Ishikawa (cell line): ENCODE measurements around the gene DYNC1I1.

ENCODE experiments used
- CEBPB ChIP-seq: IDR thresholded peaks from 2 replicates; pipeline ENCODE4 v1.6.1; 2012
- CREB1 ChIP-seq: IDR thresholded peaks from 2 replicates; pipeline ENCODE4 v1.6.1; 2012; ENCODE audit warnings: low read depth
- EGR1 ChIP-seq: IDR thresholded peaks from 2 replicates; pipeline ENCODE4 v1.6.1; 2012
- EP300 ChIP-seq: IDR thresholded peaks from 2 replicates; pipeline ENCODE4 v1.6.1; 2012; ENCODE audit warnings: borderline replicate concordance
- FOXM1 ChIP-seq: IDR thresholded peaks from 2 replicates; pipeline ENCODE4 v1.6.1; 2012; ENCODE audit warnings: low read depth, borderline replicate concordance
- MAX ChIP-seq: IDR thresholded peaks from 2 replicates; pipeline ENCODE4 v1.6.1; 2012
- NFIC ChIP-seq: IDR thresholded peaks from 2 replicates; pipeline ENCODE4 v1.6.1; 2012
- RAD21 ChIP-seq: IDR thresholded peaks from 2 replicates; pipeline ENCODE4 v1.6.1; 2012; ENCODE audit warnings: low read depth
- REST ChIP-seq: IDR thresholded peaks from 2 replicates; pipeline ENCODE4 v1.6.1; 2012; ENCODE audit warnings: low read depth, mild to moderate bottlenecking
- TAF1 ChIP-seq: IDR thresholded peaks from 2 replicates; pipeline ENCODE4 v1.6.1; 2012; ENCODE audit warnings: low read depth, mild to moderate bottlenecking
- TCF12 ChIP-seq: IDR thresholded peaks from 2 replicates; pipeline ENCODE4 v1.6.1; 2012; ENCODE audit warnings: low read depth
- TEAD4 ChIP-seq: IDR thresholded peaks from 2 replicates; pipeline ENCODE4 v1.6.1; 2012
- USF1 ChIP-seq: IDR thresholded peaks from 2 replicates; pipeline ENCODE4 v1.6.1; 2012
- YY1 ChIP-seq: IDR thresholded peaks from 2 replicates; pipeline ENCODE4 v1.6.1; 2012; ENCODE audit warnings: low read depth
- ZBTB7A ChIP-seq: IDR thresholded peaks from 2 replicates; pipeline ENCODE4 v1.6.1; 2012; ENCODE audit warnings: low read depth

DYNC1I1 gene

GRCh38 chr7:95950698-95951097, 178.3 kb downstream of the DYNC1I1 start:
- TF ChIP-seq FOXM1 (no peak), RAD21 (no peak), TAF1 (no peak), USF1 (no peak), YY1 (no peak), EP300 (no peak), CEBPB (no peak), TEAD4 (no peak), REST (no peak), ZBTB7A (no peak), TCF12 (no peak), CREB1 (no peak), NFIC (no peak), EGR1 (no peak), MAX (no peak)

GRCh38 chr7:95951531-95951930, 179.2 kb downstream of the DYNC1I1 start:
- TF ChIP-seq RAD21, result no peak
- TF ChIP-seq TCF12, result no peak
- TF ChIP-seq ZBTB7A, result no peak
- TF ChIP-seq EGR1, result no peak
- no peak for TF ChIP-seq FOXM1
- TF ChIP-seq TEAD4, result no peak
- TF ChIP-seq USF1, result no peak
- TF ChIP-seq CEBPB, result no peak
- no peak for TF ChIP-seq TAF1
- no peak for TF ChIP-seq NFIC
- no peak for TF ChIP-seq MAX
- TF ChIP-seq CREB1, result no peak
- no peak for TF ChIP-seq YY1
- TF ChIP-seq REST, result no peak
- TF ChIP-seq EP300, result no peak

GRCh38 chr7:95951997-95952795, 179.8 kb downstream of the DYNC1I1 start:
- TF ChIP-seq MAX (no peak), TEAD4 (no peak), TAF1 (no peak), EGR1 (no peak), REST (no peak), ZBTB7A (no peak), FOXM1 (no peak), RAD21 (no peak), EP300 (no peak), YY1 (no peak), NFIC (no peak), CEBPB (no peak), USF1 (no peak), TCF12 (no peak)
